Measurements from ENCODE around the gene RORB.

RORB gene

DNA sequence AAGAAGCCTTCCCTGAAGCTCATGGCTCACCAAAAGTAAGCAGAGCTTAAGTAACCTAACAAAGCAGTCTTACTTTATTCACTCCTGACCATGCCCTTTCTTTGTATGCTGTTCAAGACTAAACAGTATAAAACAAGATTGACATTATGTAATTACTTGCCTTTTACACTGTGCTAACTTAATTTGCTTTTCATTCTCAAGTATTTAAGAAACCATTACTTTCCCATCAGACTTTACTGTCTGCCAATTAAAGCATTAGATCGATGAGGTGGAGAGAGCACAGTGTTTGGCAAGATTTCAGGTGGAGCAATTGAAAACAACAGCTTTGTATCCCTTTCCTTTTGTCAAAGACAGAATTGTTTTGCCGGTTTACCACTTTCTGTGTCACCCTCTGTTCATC, 98.2 kb downstream of the RORB start:
- no peak for TF ChIP-seq CTCF (IDR thresholded peaks at IDR 0.05; ENCODE audit: low read depth, low read length)
- in situ Hi-C loops (cut with HindIII; ENCODE audit: low sequenced_read_pairs) = no loop called here
- DNase-seq (ENCODE audit: low read depth, low spot score) = no peak
- no peak overlapping the region for H3K4me3 ChIP-seq (ENCODE audit: low read depth, low read length)

- no peak for DNase-seq (ENCODE audit: low read depth, low spot score)
- in situ Hi-C loops (cut with HindIII; ENCODE audit: low sequenced_read_pairs) = no loop called here
- no peak overlapping the region for H3K4me3 ChIP-seq (ENCODE audit: low read depth, low read length)
- no peak for TF ChIP-seq CTCF (IDR thresholded peaks at IDR 0.05; ENCODE audit: low read depth, low read length)
Observed at GRCh38 chr9:74598874-74599273, 101.7 kb downstream of the RORB start.

- no peak for TF ChIP-seq CTCF (IDR thresholded peaks at IDR 0.05; ENCODE audit: low read depth, low read length)
- no peak for DNase-seq (ENCODE audit: low read depth, low spot score)
- in situ Hi-C loops (cut with HindIII; ENCODE audit: low sequenced_read_pairs) = no loop called here
- H3K4me3 ChIP-seq (ENCODE audit: low read depth, low read length) = no peak overlapping the region
Observed at GRCh38 chr9:74609671-74610405, 112.7 kb downstream of the RORB start.

GRCh38 chr9:74610523-74611061, 113.5 kb downstream of the RORB start:
- no peak for TF ChIP-seq CTCF (IDR thresholded peaks at IDR 0.05; ENCODE audit: low read depth, low read length)
- in situ Hi-C loops (cut with HindIII; ENCODE audit: low sequenced_read_pairs) = no loop called here
- H3K4me3 ChIP-seq (ENCODE audit: low read depth, low read length) = no peak overlapping the region
- no peak for DNase-seq (ENCODE audit: low read depth, low spot score)

- no peak overlapping the region for H3K4me3 ChIP-seq (ENCODE audit: low read depth, low read length)
- no peak for DNase-seq (ENCODE audit: low read depth, low spot score)
- in situ Hi-C loops (cut with HindIII; ENCODE audit: low sequenced_read_pairs) = no loop called here
Observed at GRCh38 chr9:74630228-74630627, 133.1 kb downstream of the RORB start.

DNA sequence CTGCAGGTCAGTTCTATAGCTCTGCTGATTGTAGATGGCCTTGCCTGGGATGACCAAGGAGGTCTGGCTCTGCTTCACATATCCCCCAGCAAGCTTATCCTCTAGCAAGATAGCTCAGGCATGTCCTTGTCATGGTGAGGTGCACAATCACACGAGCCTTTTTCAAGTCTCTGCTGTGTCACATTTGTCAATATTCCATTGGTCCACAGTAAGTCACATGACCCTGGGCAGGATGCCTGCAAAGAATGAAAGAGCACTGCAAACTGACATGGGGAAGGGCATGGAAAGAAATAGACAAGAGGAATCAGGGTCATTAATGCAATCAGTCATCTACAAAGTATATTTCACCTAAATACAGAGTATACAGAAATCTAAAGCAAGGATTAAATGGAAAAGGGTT, 142.0 kb downstream of the RORB start:
- H3K4me3 ChIP-seq (ENCODE audit: low read depth, low read length) = no peak overlapping the region
- TF ChIP-seq CTCF (IDR thresholded peaks at IDR 0.05; ENCODE audit: low read depth, low read length) = no peak
- no peak for DNase-seq (ENCODE audit: low read depth, low spot score)
- in situ Hi-C loops (cut with HindIII; ENCODE audit: low sequenced_read_pairs) = no loop called here

More at GRCh38 chr9:74630228-74630627, 133.1 kb downstream of the RORB start:
- TF ChIP-seq CTCF (IDR thresholded peaks at IDR 0.05; ENCODE audit: low read depth, low read length) = no peak
